KMS-11 (cell line): Measurements from ENCODE around the gene ZNF652.

Experiments used
- H2AFZ ChIP-seq: fragments of 200-600 bp; sonication (generic); 2 replicates; pipeline ENCODE4 v1.6.1; 2016; ENCODE audit warnings: antibody characterized with exemption, mixed run types, low read depth
- H3K27ac ChIP-seq: fragments of 200-600 bp; sonication (generic); 2 replicates; pipeline ENCODE4 v1.6.1; 2016; ENCODE audit warnings: mild to moderate bottlenecking, mixed run types
- H3K27me3 ChIP-seq: fragments of 200-600 bp; sonication (generic); 2 replicates; pipeline ENCODE4 v1.6.1; 2017; ENCODE audit warnings: mild to moderate bottlenecking, low read depth, mixed run types, moderate library complexity; ENCODE audit not compliant: insufficient read depth
- H3K36me3 ChIP-seq: fragments of 200-600 bp; sonication (generic); 2 replicates; pipeline ENCODE4 v1.6.1; 2017; ENCODE audit warnings: mild to moderate bottlenecking, mixed run types; ENCODE audit not compliant: insufficient read depth
- H3K4me1 ChIP-seq: fragments of 200-600 bp; sonication (generic); 2 replicates; pipeline ENCODE4 v1.6.1; 2016; ENCODE audit warnings: mild to moderate bottlenecking, low read depth, mixed run types; ENCODE audit not compliant: poor library complexity, severe bottlenecking
- H3K4me2 ChIP-seq: fragments of 200-600 bp; sonication (generic); 2 replicates; pipeline ENCODE4 v1.7.0; 2016; ENCODE audit warnings: mild to moderate bottlenecking, mixed run types
- H3K4me3 ChIP-seq: fragments of 200-600 bp; sonication (generic); IDR thresholded peaks from 2 replicates; pipeline ENCODE4 v1.6.1; 2017; ENCODE audit warnings: low read depth, low read length, mixed read lengths; ENCODE audit not compliant: insufficient read depth
- H3K79me2 ChIP-seq: fragments of 200-600 bp; sonication (generic); 2 replicates; pipeline ENCODE4 v1.6.1; 2016; ENCODE audit warnings: low read depth, mixed run types; ENCODE audit not compliant: insufficient read depth
- H3K9ac ChIP-seq: fragments of 200-600 bp; sonication (generic); 2 replicates; pipeline ENCODE4 v1.6.1; 2016; ENCODE audit warnings: mild to moderate bottlenecking, mixed run types
- H4K20me1 ChIP-seq: fragments of 200-600 bp; sonication (generic); 2 replicates; pipeline ENCODE4 v1.6.1; 2016; ENCODE audit warnings: mild to moderate bottlenecking, mixed run types; ENCODE audit not compliant: insufficient read depth
- CTCF ChIP-seq: fragments of 200-600 bp; sonication (generic); conservative IDR thresholded peaks from 2 replicates; pipeline ENCODE4 v1.6.1; 2017; ENCODE audit warnings: low read depth, mild to moderate bottlenecking, antibody characterized with exemption, low read length, moderate library complexity, mixed read lengths

ZNF652 gene

DNA sequence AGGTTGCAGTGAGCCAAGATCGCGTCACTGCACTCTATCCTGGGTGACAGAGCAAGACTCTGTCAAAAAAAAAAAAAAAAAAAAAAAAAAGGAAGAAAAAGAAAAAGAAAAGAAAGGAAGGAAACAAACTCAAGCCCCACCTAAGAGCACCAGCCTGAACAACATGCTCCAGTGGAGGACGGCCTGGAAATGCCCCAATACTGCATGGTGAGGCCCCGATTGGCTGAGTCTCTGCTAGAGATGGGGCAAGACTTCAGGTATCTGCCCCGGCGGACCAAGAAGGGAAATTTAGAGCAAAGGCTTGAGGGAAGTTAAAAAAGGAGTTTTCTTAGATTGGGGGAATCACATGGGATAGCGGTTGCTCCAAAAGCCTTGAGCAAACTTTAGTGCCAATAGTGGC lies 10.4 kb upstream of the ZNF652 start:
- no peak for TF ChIP-seq CTCF
- H4K20me1 ChIP-seq = no peaks in the 10 kb centered on the region

DNA sequence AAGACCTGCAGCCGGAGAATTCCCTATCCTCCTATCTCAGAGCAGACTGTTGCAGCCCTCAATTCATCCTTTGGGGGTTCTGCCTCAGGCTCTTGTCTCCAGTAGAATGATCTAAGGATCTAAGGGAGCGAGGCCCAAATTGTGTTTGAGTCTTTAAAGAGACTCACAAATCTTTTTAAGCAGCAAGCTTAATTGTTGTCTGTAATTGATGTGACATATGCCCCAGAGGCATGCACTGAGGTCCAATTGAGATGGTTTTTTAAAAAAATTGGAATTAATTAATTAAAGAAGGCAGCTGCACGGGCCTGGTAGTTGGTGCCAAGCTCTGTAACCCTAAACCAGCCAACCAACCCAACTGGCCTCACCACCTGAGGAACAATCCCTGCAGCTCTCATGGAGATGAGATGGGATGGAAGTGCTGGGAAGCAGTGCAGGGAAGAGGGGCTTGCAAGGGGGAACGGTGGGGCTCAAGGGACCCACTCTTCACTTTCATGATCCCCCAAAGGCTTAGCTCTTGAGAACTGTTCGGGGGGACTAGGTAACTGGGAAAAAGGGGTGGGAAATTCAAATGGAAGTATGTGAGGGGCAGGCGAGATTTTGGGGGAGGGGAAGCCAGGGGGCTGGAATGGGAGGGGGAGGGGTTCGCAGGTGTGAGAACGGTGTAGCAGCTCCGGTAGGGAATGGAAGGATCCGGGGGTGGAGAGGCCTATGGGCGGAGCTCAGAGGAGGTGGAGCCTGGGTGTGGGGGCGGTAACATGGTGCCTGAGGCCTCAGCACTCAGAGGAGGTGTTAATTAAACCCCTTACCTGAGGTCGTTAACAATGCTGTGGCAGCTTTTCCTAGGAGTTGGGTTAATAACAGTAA lies 9.2 kb upstream of the ZNF652 start:
- H3K9ac ChIP-seq = no peak overlapping the region
- no peaks in the 10 kb centered on the region for H3K79me2 ChIP-seq
- no peaks in the 10 kb centered on the region for H3K27me3 ChIP-seq
- no peak overlapping the region for H3K27ac ChIP-seq
- no peaks in the 10 kb centered on the region for H4K20me1 ChIP-seq
- no peak for TF ChIP-seq CTCF
- no peak overlapping the region for H3K4me2 ChIP-seq
- H3K36me3 ChIP-seq = no peaks in the 10 kb centered on the region
- H3K4me1 ChIP-seq = peaks cover 7% of the 10 kb centered on the region
- no peak overlapping the region for H3K4me3 ChIP-seq
- H2AFZ ChIP-seq = no peak overlapping the region

More for the DNA sequence above, 10.4 kb upstream of the ZNF652 start:
- Histone ChIP-seq H3K79me2 (no peaks in the 10 kb centered on the region), H3K4me2 (no peak overlapping the region), H3K27ac (no peak overlapping the region), H3K4me3 (no peak overlapping the region), H3K27me3 (no peaks in the 10 kb centered on the region), H3K9ac (no peak overlapping the region), H3K4me1 (no peaks in the 10 kb centered on the region), H3K36me3 (no peaks in the 10 kb centered on the region), H2AFZ (no peak overlapping the region)

DNA sequence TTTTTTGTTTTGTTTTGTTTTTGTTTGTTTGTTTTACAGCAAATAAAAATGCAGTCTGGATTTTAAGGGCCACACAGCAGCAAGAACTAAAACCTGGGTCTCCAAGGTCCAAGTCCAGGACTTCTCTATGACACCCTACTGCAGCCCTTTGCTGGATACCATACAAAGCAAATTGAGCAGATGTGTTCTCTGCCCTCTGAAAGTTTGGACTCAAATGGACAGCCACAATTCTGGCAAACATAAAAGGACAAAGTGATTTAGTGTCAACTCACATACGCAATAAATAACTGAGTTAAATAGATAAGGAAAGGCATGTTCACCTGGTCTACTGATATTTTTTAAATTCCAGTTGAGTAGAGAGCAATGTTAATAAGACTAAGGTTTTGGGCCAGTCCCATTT lies 7.7 kb upstream of the ZNF652 start:
- Histone ChIP-seq H3K27ac (no peak overlapping the region), H3K79me2 (no peaks in the 10 kb centered on the region), H3K4me2 (no peak overlapping the region), H3K4me1 (peaks cover 21% of the 10 kb centered on the region), H3K36me3 (no peaks in the 10 kb centered on the region), H3K4me3 (no peak overlapping the region), H2AFZ (no peak overlapping the region), H4K20me1 (no peaks in the 10 kb centered on the region), H3K9ac (no peak overlapping the region), H3K27me3 (no peaks in the 10 kb centered on the region)
- no peak for TF ChIP-seq CTCF

DNA sequence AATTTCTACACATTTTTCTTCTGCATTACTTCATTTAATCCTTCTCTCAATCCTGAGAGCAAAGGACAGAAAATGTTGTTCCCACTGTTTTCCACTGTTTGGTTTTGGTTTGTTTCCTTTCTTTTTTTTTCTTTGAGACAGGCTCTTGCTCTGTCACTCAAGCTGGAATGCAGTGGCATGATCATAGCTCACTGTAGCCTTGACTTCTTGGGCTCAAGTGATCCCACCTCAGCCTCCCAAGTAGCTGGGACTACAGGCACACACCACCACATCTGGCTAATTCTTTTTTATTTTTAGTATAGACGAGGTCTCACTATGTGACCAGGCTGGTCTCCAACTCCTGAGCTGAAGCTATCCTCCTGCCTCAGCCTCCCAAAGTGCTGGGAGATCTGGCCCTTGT lies 7.0 kb upstream of the ZNF652 start:
- no peak overlapping the region for H3K4me2 ChIP-seq
- no peak overlapping the region for H2AFZ ChIP-seq
- no peaks in the 10 kb centered on the region for H3K36me3 ChIP-seq
- no peak for TF ChIP-seq CTCF
- H3K79me2 ChIP-seq = no peaks in the 10 kb centered on the region
- peaks cover 27% of the 10 kb centered on the region for H3K4me1 ChIP-seq
- H3K27me3 ChIP-seq = no peaks in the 10 kb centered on the region
- H4K20me1 ChIP-seq = no peaks in the 10 kb centered on the region
- no peak overlapping the region for H3K4me3 ChIP-seq
- no peak overlapping the region for H3K9ac ChIP-seq
- H3K27ac ChIP-seq = no peak overlapping the region
